HCT116 (cell line): Measurements from ENCODE around the gene BNIP1. TPM values are rescaled to one million over a fixed set of nuclear protein-coding genes. Genes with fewer than 3 reads are reported as not detected.

Source experiments
- ATAC-seq: fragments of 200-7000 bp; cut with Tn5 transposase; 2 replicates; pipeline ENCODE4 v1.9.1; 2020; ENCODE audit warnings: mild to moderate bottlenecking, moderate library complexity
- BruUV-seq: library from RNA; stranded (reverse); fragments of 400-500 nt; replicated peaks from 2 replicates; lab custom pipeline; 2021; lab: Mats Ljungman, UMichigan
- CTCF ChIA-PET: fragments of 300-600 bp; sonication (Branson Sonifier 250); formaldehyde crosslinking; loops from one replicate; lab custom pipeline; 2021; ENCODE audit warnings: antibody characterized with exemption; lab: Charles Lee
- POLR2A ChIA-PET: fragments of 300-600, 350-600 bp; sonication (Branson Sonifier 250); formaldehyde crosslinking; loops from one replicate; lab custom pipeline; 2021; ENCODE audit warnings: antibody characterized with exemption; lab: Charles Lee
- RAD21 ChIA-PET, 2 experiments: fragments of 300-600 bp; sonication (Branson Sonifier 250); formaldehyde crosslinking; loops; one replicate each; lab custom pipeline; 2023; ENCODE audit warnings: low total read pairs in 2 of 2; ENCODE audit not compliant: uncharacterized antibody in 2 of 2, unreplicated experiment in 2 of 2, low non-redundant PET in 1 of 2; lab: Charles Lee
- DNase-seq: peaks from one replicate; pipeline ENCODE4 v3.0.0-alpha.2; 2010; ENCODE audit warnings: low read depth, low spot score
- H2AFZ ChIP-seq: fragments of 200-600 bp; shearing (Covaris generic), sonication (generic); 2 replicates; pipeline ENCODE4 v1.6.1; 2017; ENCODE audit warnings: low read depth, mixed run types, mixed read lengths, antibody characterized with exemption, low read length; ENCODE audit not compliant: poor library complexity, severe bottlenecking
- H3K27ac ChIP-seq: 2 replicates; pipeline ENCODE4 v1.5.1; 2012; ENCODE audit warnings: low read depth, low read length
- H3K27me3 ChIP-seq: fragments of 200-600 bp; sonication (generic); 2 replicates; pipeline ENCODE4 v1.6.1; 2016; ENCODE audit warnings: mixed run types, low read length, mixed read lengths; ENCODE audit not compliant: insufficient read depth
- H3K36me3 ChIP-seq, 2 experiments: fragments of 200-500 bp in 1 of 2; fragments of 200-600 bp in 1 of 2; sonication (Bioruptor generic) in 1 of 2; sonication (generic) in 1 of 2; 2 replicates each; pipeline versions ENCODE4 v1.5.1 to v1.6.1; 2014 to 2016; ENCODE audit warnings: low read length in 2 of 2, inconsistent platforms in 1 of 2, mixed read lengths in 1 of 2, mixed run types in 1 of 2; ENCODE audit not compliant: insufficient read depth in 2 of 2, control insufficient read depth in 1 of 2
- H3K4me1 ChIP-seq, 2 experiments: fragments of 200-600 bp in 1 of 2; sonication (generic) in 1 of 2; 2 replicates each; pipeline versions ENCODE4 v1.5.1 to v1.6.1; 2012 to 2017; ENCODE audit warnings: low read length in 2 of 2, inconsistent platforms in 1 of 2, mild to moderate bottlenecking in 1 of 2, mixed read lengths in 1 of 2, mixed run types in 1 of 2, moderate library complexity in 1 of 2; ENCODE audit not compliant: insufficient read depth in 2 of 2, control insufficient read depth in 1 of 2
- H3K4me2 ChIP-seq: fragments of 200-600 bp; sonication (generic); 2 replicates; pipeline ENCODE4 v1.6.1; 2017; ENCODE audit warnings: mixed run types, low read length, mixed read lengths
- H3K4me3 ChIP-seq, 2 experiments: fragments of 200-600 bp in 1 of 2; sonication (generic) in 1 of 2; replicated peaks in 1 of 2; 2 replicates each; pipeline ENCODE4 v1.5.1; 2011 to 2016; ENCODE audit warnings: low read length in 2 of 2, control low read depth in 1 of 2, low read depth in 1 of 2, mild to moderate bottlenecking in 1 of 2, mixed read lengths in 1 of 2, mixed run types in 1 of 2
- H3K79me2 ChIP-seq: fragments of 200-600 bp; sonication (generic); 2 replicates; pipeline ENCODE4 v1.6.1; 2017; ENCODE audit warnings: mild to moderate bottlenecking, mixed run types, low read length, moderate library complexity, mixed read lengths; ENCODE audit not compliant: insufficient read depth
- H3K9ac ChIP-seq: fragments of 200-600 bp; sonication (generic); 2 replicates; pipeline ENCODE4 v1.6.1; 2016; ENCODE audit warnings: low read length, mixed read lengths
- H3K9me2 ChIP-seq: fragments of 200-600 bp; sonication (generic), shearing (Covaris generic); 2 replicates; pipeline ENCODE4 v1.6.1; 2017; ENCODE audit warnings: mixed run types, mild to moderate bottlenecking, moderate library complexity; ENCODE audit not compliant: insufficient read depth
- H3K9me3 ChIP-seq, 2 experiments: fragments of 200-500 bp in 1 of 2; fragments of 200-600 bp in 1 of 2; sonication (Bioruptor generic) in 1 of 2; sonication (generic) in 1 of 2; 2 replicates each; pipeline ENCODE4 v1.6.1; 2014 to 2017; ENCODE audit warnings: low read length in 2 of 2, mixed read lengths in 2 of 2, inconsistent platforms in 1 of 2, low read depth in 1 of 2, mild to moderate bottlenecking in 1 of 2, mixed run types in 1 of 2, moderate library complexity in 1 of 2; ENCODE audit not compliant: control insufficient read depth in 1 of 2, insufficient read depth in 1 of 2
- H4K20me1 ChIP-seq: fragments of 200-600 bp; sonication (generic), shearing (Covaris generic); 2 replicates; pipeline ENCODE4 v1.6.1; 2017; ENCODE audit warnings: mixed run types, mild to moderate bottlenecking, moderate library complexity; ENCODE audit not compliant: insufficient read depth
- ATF3 ChIP-seq: IDR thresholded peaks from 2 replicates; pipeline ENCODE4 v1.6.1; 2012
- CBX3 ChIP-seq: IDR thresholded peaks from 2 replicates; pipeline ENCODE4 v1.6.1; 2012; ENCODE audit warnings: low read depth
- CEBPB ChIP-seq: IDR thresholded peaks from 2 replicates; pipeline ENCODE4 v1.6.1; 2012; ENCODE audit warnings: low read depth
- CTCF ChIP-seq, 3 experiments: fragments of 200-600 bp in 1 of 3; sonication (generic) in 1 of 3; IDR thresholded peaks in 2 of 3; conservative IDR thresholded peaks in 1 of 3; 2 replicates each; pipeline ENCODE4 v1.5.1; 2012 to 2017; ENCODE audit warnings: low read depth in 2 of 3, low read length in 2 of 3, antibody characterized with exemption in 1 of 3, borderline replicate concordance in 1 of 3, control low read depth in 1 of 3, mild to moderate bottlenecking in 1 of 3, mixed read lengths in 1 of 3, mixed run types in 1 of 3, moderate library complexity in 1 of 3; ENCODE audit not compliant: insufficient read depth in 1 of 3
- EGR1 ChIP-seq: IDR thresholded peaks from 2 replicates; pipeline ENCODE4 v1.6.1; 2012; ENCODE audit warnings: low read depth
- EZH2 ChIP-seq: fragments of 200-600 bp; sonication (generic); IDR thresholded peaks from 2 replicates; pipeline ENCODE4 v1.6.1; 2017; ENCODE audit warnings: antibody characterized with exemption, mixed run types
- MAX ChIP-seq: IDR thresholded peaks from 2 replicates; pipeline ENCODE4 v1.6.1; 2012
- POLR2A ChIP-seq: IDR thresholded peaks from 2 replicates; pipeline ENCODE4 v1.7.0; 2011; ENCODE audit warnings: borderline replicate concordance; ENCODE audit not compliant: insufficient read depth, insufficient read length; ENCODE audit errors: extremely low read depth
- POLR2AphosphoS5 ChIP-seq: IDR thresholded peaks from 2 replicates; pipeline ENCODE4 v1.6.1; 2011; ENCODE audit warnings: mild to moderate bottlenecking, low read depth, low read length, moderate library complexity
- REST ChIP-seq: IDR thresholded peaks from 2 replicates; pipeline ENCODE4 v1.6.1; 2012; ENCODE audit warnings: low read depth
- SIN3A ChIP-seq: IDR thresholded peaks from 2 replicates; pipeline ENCODE4 v1.6.1; 2012; ENCODE audit warnings: low read depth
- SRF ChIP-seq: IDR thresholded peaks from 2 replicates; pipeline ENCODE4 v1.6.1; 2012; ENCODE audit warnings: low read depth
- TCF7L2 ChIP-seq: IDR thresholded peaks from 2 replicates; pipeline ENCODE4 v1.7.0; 2011; ENCODE audit warnings: borderline replicate concordance, inconsistent platforms; ENCODE audit not compliant: insufficient read depth, insufficient read length; ENCODE audit errors: extremely low read depth
- YY1 ChIP-seq: IDR thresholded peaks from 2 replicates; pipeline ENCODE4 v1.6.1; 2011; ENCODE audit warnings: low read length, low read depth, moderate library complexity, mild to moderate bottlenecking; ENCODE audit not compliant: insufficient replicate concordance; ENCODE audit errors: extremely low read depth
- ZFX ChIP-seq: fragments of 450-650 bp; IDR thresholded peaks from 2 replicates; pipeline ENCODE4 v1.6.1; 2017
- ZNF274 ChIP-seq: fragments of 200-500 bp; sonication (Bioruptor generic); IDR thresholded peaks from 2 replicates; pipeline ENCODE4 v1.6.1; 2014; ENCODE audit warnings: mild to moderate bottlenecking, low read depth, low read length, inconsistent platforms
- intact Hi-C: fragments of 100-400 bp; cut with micrococcal nuclease; formaldehyde crosslinking; loops from 2 replicates; pipeline ENCODE4 v1.10.0; 2022
- total RNA-seq: library from RNA; stranded (reverse); gene quantifications from one replicate; pipeline ENCODE4 v1.2.1, GENCODE V29; 2021; ENCODE audit not compliant: unreplicated experiment

BNIP1 gene
- total RNA-seq, 1 experiment from 2014 or later, result 18.6 TPM

- Histone ChIP-seq H3K27me3 (no peaks in the 10 kb centered on the region), H3K36me3 (peaks cover 0 to 15% of the 10 kb centered on the region in 2 experiments; a peak in 2 of 4 replicates), H3K79me2 (peaks cover 11% of the 10 kb centered on the region), H3K4me3 (no peak overlapping the region), H3K9me2 (no peaks in the 10 kb centered on the region), H3K27ac (no peak overlapping the region), H3K9me3 (no peaks in the 10 kb centered on the region), H3K9ac (no peak overlapping the region), H2AFZ (no peak overlapping the region), H3K4me2 (no peak overlapping the region), H4K20me1 (no peaks in the 10 kb centered on the region), H3K4me1 (peaks cover 0 to 9% of the 10 kb centered on the region in 2 experiments; a peak in 2 of 4 replicates)
- CTCF ChIA-PET, result no interaction called here
- ATAC-seq (no peak), DNase-seq (no peak)
- BruUV-seq, result no TSS peak
- intact Hi-C loops, result no loop called here
- POLR2A ChIA-PET, result no interaction called here
- TF ChIP-seq POLR2A, result no peak
- RAD21 ChIA-PET, result no interaction called here
Observed at GRCh38 chr5:173148354-173148753, 4.0 kb downstream of the BNIP1 start.

GRCh38 chr5:173152547-173152946 is 8.2 kb downstream of the BNIP1 start:
- Histone ChIP-seq H3K27me3 (no peaks in the 10 kb centered on the region), H3K4me2 (no peak overlapping the region), H4K20me1 (no peaks in the 10 kb centered on the region), H3K79me2 (no peaks in the 10 kb centered on the region), H3K4me1 (peaks cover 0 to 2% of the 10 kb centered on the region in 2 experiments; a peak in 1 of 4 replicates), H3K27ac (no peak overlapping the region), H3K4me3 (no peak overlapping the region), H2AFZ (no peak overlapping the region), H3K9me2 (no peaks in the 10 kb centered on the region), H3K9ac (no peak overlapping the region), H3K36me3 (peaks cover 5 to 20% of the 10 kb centered on the region in 2 experiments; a peak in 2 of 4 replicates), H3K9me3 (no peaks in the 10 kb centered on the region)
- CTCF ChIA-PET, result no interaction called here
- RAD21 ChIA-PET, result no interaction called here
- intact Hi-C loops, result no loop called here
- DNase-seq (no peak), ATAC-seq (no peak)
- POLR2A ChIA-PET, result no interaction called here
- BruUV-seq, result no TSS peak
- TF ChIP-seq ZNF274 (no peak), CTCF (IDR thresholded peaks at IDR 0.05 in 2 of 3, conservative IDR thresholded peaks at IDR 0.05 in 1 of 3; ENCODE audit: borderline replicate concordance in 1 of 3, insufficient read depth in 1 of 3, low read depth in 2 of 3, low read length in 2 of 3) (no peak), POLR2AphosphoS5 (no peak), TCF7L2 (no peak), EZH2 (no peak), ATF3 (no peak), SRF (no peak), CBX3 (no peak), MAX (no peak), SIN3A (no peak), EGR1 (no peak), POLR2A (no peak), REST (no peak), CEBPB (no peak), YY1 (no peak), ZFX (no peak)
